ENCODE data around the gene PCDHGA10. TPM values are rescaled to one million over a fixed set of nuclear protein-coding genes. Genes with fewer than 3 reads are reported as not detected.

Gene PCDHGA10
- total and polyA plus RNA-seq, 2 of the 8 experiments (the other 6 are each of a cell fraction or from before 2014, with no cell fraction given) = 2.2 to 6.4 TPM

GRCh38 chr5:141383345-141383744 is 29.4 kb upstream of the PCDHGA10 start:
- Histone ChIP-seq H4K8ac (ENCODE audit: extremely low read depth, insufficient read depth, low read length) (no peak overlapping the region), H2BK12ac (ENCODE audit: low read depth, low read length) (no peak overlapping the region), H3K27ac (ENCODE audit: low read depth, low read length) (no peak overlapping the region), H3K79me1 (ENCODE audit: low read depth, low read length) (no peaks in the 10 kb centered on the region), H2AFZ (ENCODE audit: low read length) (no peak overlapping the region), H2BK15ac (ENCODE audit: low read length) (no peak overlapping the region), H3K9me3 (ENCODE audit: insufficient read depth in 2 of 2, low read depth in 1 of 2, low read length in 1 of 2) (peaks cover 24 to 27% of the 10 kb centered on the region in 2 experiments), H2BK120ac (replicated peaks; ENCODE audit: low read depth, low read length) (no peak overlapping the region), H3K9ac (replicated peaks in 1 of 4; ENCODE audit: extremely low read depth in 1 of 4, low read depth in 3 of 4, low read length in 3 of 4) (no peak overlapping the region), H4K20me1 (replicated peaks in 1 of 2; ENCODE audit: control insufficient read depth in 1 of 2, insufficient read depth in 2 of 2, low read length in 2 of 2) (no peaks in the 10 kb centered on the region), H3K4me3 (ENCODE audit: extremely low read depth in 1 of 4, insufficient read depth in 2 of 4, low read depth in 3 of 4, low read length in 4 of 4) (no peak overlapping the region), H3K27me3 (replicated peaks in 1 of 4; ENCODE audit: control insufficient read depth in 3 of 4, extremely low read depth in 1 of 4, insufficient read depth in 3 of 4, low read length in 3 of 4) (no peaks in the 10 kb centered on the region; a peak in 1 of 7 replicates), H3K23ac (ENCODE audit: insufficient read length) (no peak overlapping the region), H2AK5ac (ENCODE audit: low read depth, low read length) (no peak overlapping the region), H3K36me3 (ENCODE audit: control insufficient read depth in 2 of 4, insufficient read depth in 4 of 4, low read length in 3 of 4) (peaks cover 0 to under 1% (median 0%) of the 10 kb centered on the region in 4 experiments; a peak in 2 of 8 replicates), H3K56ac (replicated peaks; ENCODE audit: insufficient read length, low read depth, low read length) (no peak overlapping the region), H3K23me2 (ENCODE audit: low read depth, low read length) (no peaks in the 10 kb centered on the region; the same call in 1 of the 2 replicates), H3K14ac (ENCODE audit: insufficient read length) (no peak overlapping the region), H4K91ac (replicated peaks; ENCODE audit: insufficient read length, low read length) (no peak overlapping the region), H3K79me2 (ENCODE audit: control insufficient read depth in 1 of 2, insufficient read depth in 2 of 2, low read length in 2 of 2) (no peaks in the 10 kb centered on the region), H4K5ac (ENCODE audit: insufficient read length, low read depth, low read length) (no peak overlapping the region), H3K18ac (ENCODE audit: extremely low read depth, low read length) (no peak overlapping the region), H3K4me2 (ENCODE audit: insufficient read depth in 1 of 2, low read depth in 2 of 2, low read length in 2 of 2) (no peak overlapping the region), H2BK20ac (ENCODE audit: low read length) (no peak overlapping the region), H2BK5ac (ENCODE audit: low read depth, low read length) (no peak overlapping the region), H3K4ac (replicated peaks; ENCODE audit: insufficient read length, low read depth, low read length) (no peak overlapping the region), H3K4me1 (replicated peaks in 1 of 4; ENCODE audit: control insufficient read depth in 3 of 4, insufficient read depth in 4 of 4, low read length in 3 of 4) (no peaks in the 10 kb centered on the region)
- no peak for FAIRE-seq
- no peak for TF ChIP-seq CHD1 (IDR thresholded peaks at IDR 0.05; ENCODE audit: low read depth, low read length)
- TF ChIP-seq SUZ12 (IDR thresholded peaks at IDR 0.05; ENCODE audit: low read length) = no peak
- no peak for TF ChIP-seq TEAD4 (IDR thresholded peaks at IDR 0.05; ENCODE audit: low read depth, low read length)
- no peak for TF ChIP-seq TAF1 (IDR thresholded peaks at IDR 0.05; ENCODE audit: low read depth, low read length)
- no peak for TF ChIP-seq CTBP2 (IDR thresholded peaks at IDR 0.05; ENCODE audit: borderline replicate concordance, insufficient read depth, insufficient read length, low read length)
- TF ChIP-seq ASH2L (IDR thresholded peaks at IDR 0.05; ENCODE audit: low read length) = no peak
- DNase-seq (ENCODE audit: low read depth in 1 of 2, low spot score in 2 of 2) = no peak
- WGBS, 2 experiments (ENCODE audit: extremely low coverage in 1 of 2, insufficient coverage in 1 of 2, insufficient read length in 1 of 2, insufficient replicate concordance in 2 of 2, low coverage in 1 of 2, low lambda C conversion rate in 2 of 2, missing lambda C conversion rate in 1 of 2) = 95% methylated on average over 21 of the region's 21 CpGs; no CpG with 5 or more reads in 1 of the 2 experiments
- CTCF ChIA-PET (ENCODE audit: partially characterized antibody) = interaction anchor here (0.7 to 1.0 kb wide), 3 partner anchors 28 to 160 kb away, joined by 3 to 4 read pairs (median 3); partner anchors contain the start of gene PCDHB14
- POLR2A ChIA-PET (ENCODE audit: partially characterized antibody) = no interaction called here
